Parathyroid adenoma (tissue), 2 donors: ENCODE data around the gene CDIP1.

Experiments used
- H2AFZ ChIP-seq: fragments of 300-600 bp; sonication (generic); one replicate; pipeline ENCODE4 v1.7.0; 2017; ENCODE audit warnings: antibody characterized with exemption, mild to moderate bottlenecking
- H3K27ac ChIP-seq: fragments of 300-600 bp; sonication (generic); one replicate; pipeline ENCODE4 v1.7.0; 2017
- H3K27me3 ChIP-seq: fragments of 300-600 bp; sonication (generic); one replicate; pipeline ENCODE4 v1.7.0; 2017; ENCODE audit warnings: low read length; ENCODE audit not compliant: control insufficient read depth, insufficient read depth
- H3K36me3 ChIP-seq: fragments of 300-600 bp; sonication (generic); one replicate; pipeline ENCODE4 v1.7.0; 2017; ENCODE audit warnings: low read length; ENCODE audit not compliant: control insufficient read depth, insufficient read depth
- H3K4me1 ChIP-seq: fragments of 300-600 bp; sonication (generic); one replicate; pipeline ENCODE4 v1.7.0; 2017; ENCODE audit warnings: control low read depth
- H3K4me2 ChIP-seq: fragments of 300-600 bp; sonication (generic); one replicate; pipeline ENCODE4 v1.7.0; 2017; ENCODE audit warnings: low read length
- H3K4me3 ChIP-seq: fragments of 300-600 bp; sonication (generic); one replicate; pipeline ENCODE4 v1.7.0; 2017; ENCODE audit warnings: low read depth, low read length
- H3K79me2 ChIP-seq: fragments of 300-600 bp; sonication (generic); one replicate; pipeline ENCODE4 v1.7.0; 2017; ENCODE audit warnings: control low read depth
- H3K9ac ChIP-seq: fragments of 300-600 bp; sonication (generic); one replicate; pipeline ENCODE4 v1.7.0; 2017; ENCODE audit warnings: mild to moderate bottlenecking
- H3K9me3 ChIP-seq: fragments of 300-600 bp; sonication (generic); one replicate; pipeline ENCODE4 v1.7.0; 2017; ENCODE audit warnings: low read length; ENCODE audit not compliant: control insufficient read depth
- TF ChIP-seq, protein P1 (sequence below): fragments of 300-600 bp; sonication (generic); IDR thresholded peaks from one replicate; pipeline ENCODE4 v1.7.0; 2017; ENCODE audit warnings: antibody characterized with exemption, mild to moderate bottlenecking
- donor health status: primary hyperparathyroidism.

CDIP1 gene

DNA sequence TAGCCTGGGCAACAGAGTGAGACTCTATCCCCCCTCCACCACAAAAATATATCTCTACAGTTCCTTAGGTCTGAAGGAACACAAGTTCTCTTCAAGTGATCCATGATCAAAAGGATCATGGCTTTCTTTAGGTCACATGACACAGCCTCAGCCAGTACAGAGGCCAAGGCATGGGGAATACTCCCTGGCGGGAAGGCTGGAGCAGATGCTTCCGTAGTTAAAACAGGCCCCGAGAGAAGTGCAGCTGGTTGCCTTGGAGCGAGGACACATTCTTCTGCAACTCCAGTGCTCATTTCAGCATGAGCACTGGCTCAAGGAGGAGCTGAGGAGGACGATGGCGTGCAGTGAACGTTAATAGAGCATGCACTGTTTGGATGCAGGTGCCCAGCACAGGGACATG is 13.5 kb downstream of the CDIP1 start:
- H3K9me3 ChIP-seq = no peaks in the 10 kb centered on the region
- H3K9ac ChIP-seq = no peak overlapping the region
- peak overlapping the region; percentile 6 for H2AFZ ChIP-seq
- H3K36me3 ChIP-seq = no peaks in the 10 kb centered on the region
- TF ChIP-seq, protein P1, sequence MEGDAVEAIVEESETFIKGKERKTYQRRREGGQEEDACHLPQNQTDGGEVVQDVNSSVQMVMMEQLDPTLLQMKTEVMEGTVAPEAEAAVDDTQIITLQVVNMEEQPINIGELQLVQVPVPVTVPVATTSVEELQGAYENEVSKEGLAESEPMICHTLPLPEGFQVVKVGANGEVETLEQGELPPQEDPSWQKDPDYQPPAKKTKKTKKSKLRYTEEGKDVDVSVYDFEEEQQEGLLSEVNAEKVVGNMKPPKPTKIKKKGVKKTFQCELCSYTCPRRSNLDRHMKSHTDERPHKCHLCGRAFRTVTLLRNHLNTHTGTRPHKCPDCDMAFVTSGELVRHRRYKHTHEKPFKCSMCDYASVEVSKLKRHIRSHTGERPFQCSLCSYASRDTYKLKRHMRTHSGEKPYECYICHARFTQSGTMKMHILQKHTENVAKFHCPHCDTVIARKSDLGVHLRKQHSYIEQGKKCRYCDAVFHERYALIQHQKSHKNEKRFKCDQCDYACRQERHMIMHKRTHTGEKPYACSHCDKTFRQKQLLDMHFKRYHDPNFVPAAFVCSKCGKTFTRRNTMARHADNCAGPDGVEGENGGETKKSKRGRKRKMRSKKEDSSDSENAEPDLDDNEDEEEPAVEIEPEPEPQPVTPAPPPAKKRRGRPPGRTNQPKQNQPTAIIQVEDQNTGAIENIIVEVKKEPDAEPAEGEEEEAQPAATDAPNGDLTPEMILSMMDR = no peak
- H3K4me3 ChIP-seq = no peak overlapping the region
- H3K27ac ChIP-seq = no peak overlapping the region
- no peak overlapping the region for H3K4me2 ChIP-seq
- H3K27me3 ChIP-seq = no peaks in the 10 kb centered on the region
- peaks cover 12% of the 10 kb centered on the region for H3K4me1 ChIP-seq
- H3K79me2 ChIP-seq = peaks cover 10% of the 10 kb centered on the region

DNA sequence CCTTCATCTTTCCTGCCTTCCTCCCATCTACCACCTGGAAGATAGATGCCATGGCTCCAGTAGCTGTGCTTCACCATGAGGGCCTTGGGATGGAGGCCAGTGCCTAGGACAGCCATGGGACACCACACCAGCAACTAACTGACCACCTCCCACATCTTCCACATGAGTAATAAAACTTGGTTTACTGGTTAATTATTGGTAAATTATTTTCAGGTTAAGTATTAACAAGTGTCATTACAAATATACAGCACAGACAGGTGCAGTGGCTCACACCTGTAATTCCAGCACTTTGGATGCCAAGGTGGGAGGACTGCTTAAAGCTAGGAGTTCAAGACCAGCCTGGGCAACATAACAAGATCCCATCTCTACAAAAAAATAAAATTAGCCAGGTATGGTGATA is 14.0 kb downstream of the CDIP1 start:
- no peak overlapping the region for H2AFZ ChIP-seq
- no peak overlapping the region for H3K9ac ChIP-seq
- H3K9me3 ChIP-seq = no peaks in the 10 kb centered on the region
- TF ChIP-seq, protein P1 = no peak
- H3K36me3 ChIP-seq = no peaks in the 10 kb centered on the region
- no peak overlapping the region for H3K27ac ChIP-seq
- no peak overlapping the region for H3K4me3 ChIP-seq
- H3K27me3 ChIP-seq = no peaks in the 10 kb centered on the region
- peaks cover 12% of the 10 kb centered on the region for H3K4me1 ChIP-seq
- no peak overlapping the region for H3K4me2 ChIP-seq
- peaks cover 10% of the 10 kb centered on the region for H3K79me2 ChIP-seq

DNA sequence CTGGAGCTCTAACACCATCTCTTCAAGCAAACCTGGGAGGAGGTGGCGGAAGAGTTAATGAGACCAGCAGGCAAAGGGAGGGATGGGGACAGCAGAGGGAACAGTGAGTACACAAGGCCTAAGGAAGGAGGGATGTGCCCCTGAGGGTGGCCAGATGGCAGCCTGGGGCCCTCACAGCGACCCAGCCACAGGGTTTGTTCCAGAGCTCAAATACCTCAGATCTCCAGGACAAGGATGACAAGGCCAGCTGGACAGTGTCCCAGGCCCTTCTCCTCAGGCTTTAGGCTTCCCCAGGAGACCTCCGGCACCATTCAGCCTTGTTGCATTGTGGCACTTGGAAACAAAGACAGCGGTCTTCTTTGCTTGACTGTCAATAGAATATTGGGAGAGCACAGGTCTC is 14.9 kb downstream of the CDIP1 start:
- TF ChIP-seq, protein P1 = no peak
- no peaks in the 10 kb centered on the region for H3K27me3 ChIP-seq
- peaks cover 10% of the 10 kb centered on the region for H3K79me2 ChIP-seq
- H3K36me3 ChIP-seq = no peaks in the 10 kb centered on the region
- peaks cover 12% of the 10 kb centered on the region for H3K4me1 ChIP-seq
- no peak overlapping the region for H2AFZ ChIP-seq
- no peak overlapping the region for H3K27ac ChIP-seq
- H3K9me3 ChIP-seq = no peaks in the 10 kb centered on the region
- no peak overlapping the region for H3K9ac ChIP-seq
- no peak overlapping the region for H3K4me3 ChIP-seq
- no peak overlapping the region for H3K4me2 ChIP-seq

DNA sequence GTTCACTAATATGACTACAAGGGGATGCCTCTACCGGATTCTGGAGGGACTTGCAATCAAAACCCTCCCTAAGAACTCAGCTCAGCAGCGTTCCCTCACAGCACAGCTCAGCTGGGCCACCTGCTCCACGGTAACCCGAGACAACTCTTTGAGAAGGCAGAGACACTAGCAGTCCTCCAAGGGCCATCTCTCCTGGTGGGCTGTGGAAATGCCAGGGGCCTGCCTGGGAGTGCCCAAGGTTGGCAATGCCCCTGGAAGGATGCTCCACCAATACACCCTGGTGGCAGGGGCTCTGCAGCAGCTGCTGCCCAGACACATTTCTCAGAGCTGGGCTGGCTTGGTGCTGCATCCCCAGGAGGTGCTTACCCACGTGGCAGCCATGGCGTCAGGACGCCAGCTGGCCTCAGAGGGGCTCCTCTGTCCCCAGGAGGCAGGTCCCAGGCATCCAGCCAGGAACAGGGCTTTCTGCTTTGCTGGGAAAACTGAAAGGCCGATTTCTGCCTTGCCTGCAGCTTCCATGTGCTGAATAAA is 16.5 kb downstream of the CDIP1 start:
- Histone ChIP-seq H3K9me3 (no peaks in the 10 kb centered on the region), H3K4me1 (peaks cover 12% of the 10 kb centered on the region), H3K4me2 (no peak overlapping the region), H3K79me2 (peaks cover 7% of the 10 kb centered on the region), H3K4me3 (no peak overlapping the region), H3K9ac (no peak overlapping the region), H2AFZ (no peak overlapping the region), H3K36me3 (no peaks in the 10 kb centered on the region), H3K27me3 (no peaks in the 10 kb centered on the region), H3K27ac (no peak overlapping the region)
- TF ChIP-seq, protein P1 = no peak

DNA sequence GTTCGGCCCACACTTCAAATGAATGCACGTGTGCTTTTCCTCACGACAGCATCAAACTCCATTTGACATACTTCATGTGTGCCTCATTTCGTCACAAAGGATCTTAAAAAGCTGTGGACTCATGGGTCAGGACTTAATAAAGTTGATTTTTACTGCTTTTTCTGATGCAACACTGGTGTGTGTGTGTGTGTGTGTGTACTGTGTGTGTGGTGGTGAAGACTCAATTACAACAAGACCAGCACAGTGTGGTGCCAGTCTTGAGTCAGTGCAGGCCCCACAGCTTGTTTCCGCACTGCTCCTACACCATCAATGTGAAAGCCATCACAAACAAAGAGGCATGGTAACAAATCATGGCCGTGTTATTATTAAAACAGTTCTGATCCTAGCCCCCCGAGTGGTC is 17.7 kb downstream of the CDIP1 start:
- H2AFZ ChIP-seq = no peak overlapping the region
- H3K36me3 ChIP-seq = no peaks in the 10 kb centered on the region
- no peaks in the 10 kb centered on the region for H3K9me3 ChIP-seq
- peaks cover 7% of the 10 kb centered on the region for H3K79me2 ChIP-seq
- H3K27ac ChIP-seq = no peak overlapping the region
- TF ChIP-seq, protein P1 = no peak
- H3K4me2 ChIP-seq = no peak overlapping the region
- H3K4me3 ChIP-seq = no peak overlapping the region
- H3K4me1 ChIP-seq = peaks cover 9% of the 10 kb centered on the region
- no peaks in the 10 kb centered on the region for H3K27me3 ChIP-seq
- H3K9ac ChIP-seq = no peak overlapping the region
